ENCODE results near the gene CD200R1.

The CD200R1 gene

DNA sequence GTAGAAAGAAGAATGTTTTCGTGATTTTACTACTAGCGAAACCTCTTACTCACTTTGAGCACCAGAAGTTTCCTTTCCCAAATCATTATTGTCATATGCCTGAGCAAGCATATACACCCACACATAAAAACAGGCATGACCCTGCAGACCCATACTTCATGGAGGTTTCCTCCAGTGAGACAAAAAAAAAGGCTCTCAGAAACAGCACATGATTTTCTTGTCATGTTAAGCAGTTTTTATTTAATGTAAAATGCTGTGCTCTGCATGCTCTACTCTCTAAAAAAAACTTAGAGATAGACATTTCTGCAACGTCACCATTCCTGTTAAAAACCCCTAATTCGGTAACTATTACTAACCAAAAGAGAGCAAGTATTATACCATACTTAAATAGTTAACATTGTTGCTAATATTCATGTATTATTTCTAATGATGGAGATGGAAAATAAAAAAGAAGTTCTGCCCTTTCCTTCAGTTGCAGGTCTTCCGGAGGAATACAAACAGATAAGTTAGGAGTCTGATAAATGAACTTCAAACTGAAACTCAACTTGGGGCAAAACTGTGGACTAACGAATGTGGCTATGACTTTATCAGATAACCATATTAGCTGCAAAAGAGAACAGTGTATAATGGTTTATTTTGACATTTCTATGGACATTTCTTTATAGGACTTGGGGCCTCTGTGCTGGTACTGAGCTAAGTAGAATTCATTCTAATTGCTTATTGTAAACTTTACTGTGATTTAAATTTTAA, 15.9 kb downstream of the CD200R1 start:
- no peak overlapping the region for H3K4me3 ChIP-seq (ENCODE audit: low read depth, low read length)
- TF ChIP-seq, protein P1, sequence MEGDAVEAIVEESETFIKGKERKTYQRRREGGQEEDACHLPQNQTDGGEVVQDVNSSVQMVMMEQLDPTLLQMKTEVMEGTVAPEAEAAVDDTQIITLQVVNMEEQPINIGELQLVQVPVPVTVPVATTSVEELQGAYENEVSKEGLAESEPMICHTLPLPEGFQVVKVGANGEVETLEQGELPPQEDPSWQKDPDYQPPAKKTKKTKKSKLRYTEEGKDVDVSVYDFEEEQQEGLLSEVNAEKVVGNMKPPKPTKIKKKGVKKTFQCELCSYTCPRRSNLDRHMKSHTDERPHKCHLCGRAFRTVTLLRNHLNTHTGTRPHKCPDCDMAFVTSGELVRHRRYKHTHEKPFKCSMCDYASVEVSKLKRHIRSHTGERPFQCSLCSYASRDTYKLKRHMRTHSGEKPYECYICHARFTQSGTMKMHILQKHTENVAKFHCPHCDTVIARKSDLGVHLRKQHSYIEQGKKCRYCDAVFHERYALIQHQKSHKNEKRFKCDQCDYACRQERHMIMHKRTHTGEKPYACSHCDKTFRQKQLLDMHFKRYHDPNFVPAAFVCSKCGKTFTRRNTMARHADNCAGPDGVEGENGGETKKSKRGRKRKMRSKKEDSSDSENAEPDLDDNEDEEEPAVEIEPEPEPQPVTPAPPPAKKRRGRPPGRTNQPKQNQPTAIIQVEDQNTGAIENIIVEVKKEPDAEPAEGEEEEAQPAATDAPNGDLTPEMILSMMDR (IDR thresholded peaks at IDR 0.05; ENCODE audit: insufficient read depth, low read length, missing control alignments): no peak
- ChIA-PET POLR2A (no interaction called here), CTCF (interaction anchor here (1.0 kb wide), 1 partner anchor 20 kb away, joined by 5 read pairs; no protein-coding TSS in a partner anchor)
- DNase-seq (ENCODE audit: low read depth, low spot score): no peak

DNA sequence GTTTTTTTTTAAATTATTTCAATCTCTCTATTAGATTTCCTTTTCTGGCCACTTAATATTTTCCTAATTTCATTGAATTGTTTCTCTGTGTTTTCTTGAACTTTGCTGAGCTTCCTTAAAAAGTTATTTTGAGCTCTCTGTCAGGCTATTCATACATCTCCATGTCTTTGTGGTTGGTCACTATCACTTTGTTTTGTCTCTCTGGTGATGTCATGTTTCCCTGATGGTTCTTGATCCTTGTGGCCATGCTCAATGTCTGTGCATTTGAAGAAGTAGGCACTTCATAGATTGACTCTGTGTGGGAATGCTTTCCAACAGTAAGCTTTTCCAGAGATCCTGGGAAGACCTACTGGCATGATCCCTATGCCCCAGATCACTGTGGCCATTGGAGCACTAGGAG, 18.6 kb downstream of the CD200R1 start:
- DNase-seq (ENCODE audit: low read depth, low spot score): no peak
- CTCF ChIA-PET: no interaction called here
- no peak overlapping the region for H3K4me3 ChIP-seq (ENCODE audit: low read depth, low read length)
- POLR2A ChIA-PET: no interaction called here
- TF ChIP-seq, protein P1 (IDR thresholded peaks at IDR 0.05; ENCODE audit: insufficient read depth, low read length, missing control alignments): no peak

DNA sequence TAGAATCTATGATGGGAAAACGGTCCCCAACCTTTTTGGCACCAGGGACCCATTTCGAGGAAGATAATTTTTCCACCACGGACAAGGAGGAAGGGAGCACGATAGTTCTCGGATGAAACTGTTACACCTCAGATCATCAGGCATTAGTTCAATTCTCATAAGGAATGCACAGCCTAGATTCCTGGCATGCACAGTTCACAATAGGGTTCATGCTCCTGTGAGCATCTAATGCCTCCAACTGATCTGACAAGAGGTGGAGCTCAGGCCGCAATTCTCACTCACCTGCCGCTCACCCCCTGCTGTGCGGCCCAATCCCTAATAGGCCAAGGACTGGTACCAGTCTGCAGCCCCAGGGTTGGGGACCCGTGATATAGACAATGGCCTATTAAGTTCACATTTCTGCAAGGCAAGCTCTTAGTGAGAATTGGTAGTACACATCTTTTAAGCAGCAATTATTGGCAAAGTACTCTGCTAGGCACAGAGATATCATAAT, 26.5 kb downstream of the CD200R1 start:
- TF ChIP-seq, protein P1 (IDR thresholded peaks at IDR 0.05; ENCODE audit: insufficient read depth, low read length, missing control alignments): no peak
- DNase-seq (ENCODE audit: low read depth, low spot score): no peak
- no peak overlapping the region for H3K4me3 ChIP-seq (ENCODE audit: low read depth, low read length)
- CTCF ChIA-PET: interaction anchor here (1.6 to 1.9 kb wide), 2 partner anchors 31 to 214 kb away, joined by 3 to 6 read pairs; no protein-coding TSS in a partner anchor
- POLR2A ChIA-PET: no interaction called here

DNA sequence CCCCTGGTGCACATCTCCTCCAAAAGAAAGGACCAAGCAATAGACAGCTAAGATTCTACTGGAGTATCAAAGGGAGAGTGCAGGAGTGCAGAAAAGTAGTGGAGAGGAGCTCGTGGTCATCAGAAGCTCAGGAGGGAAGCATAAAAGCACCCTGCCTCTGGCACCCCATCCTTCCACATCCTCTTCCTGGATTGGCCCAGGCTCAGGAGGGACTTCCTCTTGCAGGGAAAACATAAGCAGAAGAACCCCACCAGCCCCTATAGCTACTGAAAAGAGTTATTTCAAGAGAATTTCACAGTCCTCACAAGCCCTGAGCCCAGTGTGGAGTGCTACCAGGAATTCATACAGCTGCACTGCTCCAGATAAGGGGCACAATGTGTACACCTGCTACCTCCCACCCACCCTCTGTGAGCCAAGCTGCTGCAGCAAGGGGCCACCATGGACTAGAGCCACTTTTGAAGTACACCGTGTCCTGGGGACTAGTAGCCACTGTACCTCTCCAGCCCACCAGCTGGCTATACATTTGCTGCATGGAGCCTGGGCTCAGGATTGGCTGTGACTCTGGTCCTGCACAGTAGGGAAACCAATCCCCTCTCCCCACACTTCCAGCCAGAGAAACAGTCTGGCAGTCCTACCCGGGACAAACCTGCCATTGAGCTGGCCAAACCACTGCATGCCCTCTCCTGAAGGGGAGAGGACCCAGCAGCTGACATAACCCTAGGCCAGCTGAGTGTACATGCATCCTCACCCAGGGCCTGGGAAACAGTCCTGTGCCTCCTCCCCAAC, 43.0 kb downstream of the CD200R1 start:
- ChIA-PET POLR2A (no interaction called here), CTCF (interaction anchor here (0.7 kb wide), 1 partner anchor 103 kb away, joined by 3 read pairs; no protein-coding TSS in a partner anchor)

DNA sequence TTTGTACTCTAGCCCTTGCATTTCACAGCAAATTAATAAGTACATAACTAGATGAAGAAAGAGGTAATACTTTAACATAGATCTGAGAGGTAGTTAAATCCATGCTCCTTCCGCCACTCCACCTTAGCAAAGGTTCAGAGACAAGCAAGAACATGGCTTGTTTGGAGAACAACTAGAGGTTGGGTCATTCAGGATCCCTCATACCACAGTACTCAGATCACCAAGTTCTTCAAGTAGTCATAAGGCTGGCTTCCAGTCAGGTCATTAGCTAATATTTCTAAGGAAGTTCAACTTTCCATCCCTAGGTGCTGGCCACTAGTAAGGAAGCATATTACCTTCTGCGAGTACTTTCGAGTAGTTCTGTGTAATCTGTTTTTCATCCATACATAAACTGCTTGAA, 44.1 kb downstream of the CD200R1 start:
- no peak overlapping the region for H3K4me3 ChIP-seq (ENCODE audit: low read depth, low read length)
- TF ChIP-seq, protein P1 (IDR thresholded peaks at IDR 0.05; ENCODE audit: insufficient read depth, low read length, missing control alignments): no peak
- POLR2A ChIA-PET: no interaction called here
- DNase-seq (ENCODE audit: low read depth, low spot score): no peak
- CTCF ChIA-PET: interaction anchor here (0.6 to 0.8 kb wide), 2 partner anchors 39 to 49 kb away, joined by 3 read pairs; no protein-coding TSS in a partner anchor

More for the DNA sequence above, 43.0 kb downstream of the CD200R1 start:
- H3K4me3 ChIP-seq (ENCODE audit: low read depth, low read length): no peak overlapping the region
- DNase-seq (ENCODE audit: low read depth, low spot score): no peak
- TF ChIP-seq, protein P1 (IDR thresholded peaks at IDR 0.05; ENCODE audit: insufficient read depth, low read length, missing control alignments): no peak

DNA sequence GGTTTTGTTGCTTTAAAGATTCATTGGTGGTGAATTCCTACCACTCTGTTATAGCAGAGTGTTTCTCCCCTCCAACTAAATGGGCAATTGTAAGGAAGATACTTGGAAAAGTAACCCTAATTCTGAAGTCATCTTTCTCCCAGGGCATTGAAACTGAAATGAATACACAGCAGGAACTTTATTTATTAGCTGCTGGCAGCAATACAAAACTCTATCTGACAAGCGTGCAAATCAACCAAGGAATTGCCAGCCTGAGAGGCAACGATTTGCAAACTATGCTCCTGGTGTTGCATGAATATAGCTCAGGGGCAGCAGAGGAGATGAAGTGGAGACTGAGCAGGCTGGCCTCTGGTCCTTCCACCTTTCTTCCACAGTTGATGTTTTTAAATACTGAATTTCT, 48.9 kb downstream of the CD200R1 start:
- no peak for DNase-seq (ENCODE audit: low read depth, low spot score)
- CTCF ChIA-PET: no interaction called here
- TF ChIP-seq, protein P1 (IDR thresholded peaks at IDR 0.05; ENCODE audit: insufficient read depth, low read length, missing control alignments): no peak
- no peak overlapping the region for H3K4me3 ChIP-seq (ENCODE audit: low read depth, low read length)
- POLR2A ChIA-PET: no interaction called here

Measured in AG04449 (cell line).